ENCODE data around the gene KCND3.

Gene KCND3

DNA sequence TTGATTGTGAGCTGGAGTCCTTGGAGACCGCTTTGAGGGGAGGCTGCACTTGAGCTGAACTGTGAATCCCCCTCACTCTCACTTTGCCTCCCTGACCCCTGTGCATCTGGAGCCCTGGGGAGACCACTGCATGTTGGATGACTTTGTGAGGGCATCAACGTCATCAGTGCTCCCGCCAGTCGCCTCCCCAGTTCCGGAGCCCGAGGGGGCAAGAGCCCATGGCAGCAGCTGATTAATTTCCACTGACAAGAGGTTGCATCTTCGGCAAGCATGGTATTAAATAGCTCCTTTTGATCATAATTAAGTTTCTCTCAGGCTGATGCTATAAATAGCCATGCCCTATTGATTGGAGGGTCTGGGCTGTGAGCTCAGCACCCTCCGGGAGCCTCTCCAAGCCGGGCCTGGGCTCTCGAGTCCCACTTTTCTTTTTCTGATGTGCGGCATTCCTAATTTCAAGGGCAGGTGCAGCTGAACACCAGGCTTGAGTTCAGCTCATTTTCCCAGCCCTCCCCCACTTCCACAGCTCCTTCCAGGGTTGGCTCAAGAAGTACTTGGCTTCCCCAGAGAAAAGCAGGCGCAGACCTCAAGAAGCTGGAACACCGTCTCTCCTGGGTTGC, 33.2 kb downstream of the KCND3 start:
- DNase-seq: peak; percentile 96

DNA sequence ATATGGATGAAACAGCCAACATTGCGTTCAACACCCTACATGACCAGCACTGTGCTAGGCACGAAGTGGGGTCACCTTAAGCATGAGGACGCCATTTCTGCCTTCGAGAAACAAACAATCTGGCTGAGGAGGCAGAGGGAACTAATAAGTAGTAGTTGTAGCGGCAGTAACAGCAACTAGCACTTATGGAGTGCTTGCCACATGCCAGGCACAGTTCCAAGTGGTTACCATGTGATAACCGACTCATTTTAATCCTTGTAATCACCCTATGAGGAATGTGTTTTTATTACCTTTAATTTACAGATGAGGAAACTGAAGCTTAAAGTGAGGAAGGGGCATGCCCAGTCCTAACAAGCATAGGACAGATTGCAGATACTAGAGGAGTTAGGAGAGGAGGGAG, 33.7 kb downstream of the KCND3 start:
- DNase-seq: peak; percentile 84

GRCh38 chr1:111953797-111954196, 35.7 kb downstream of the KCND3 start:
- DNase-seq: no peak

GRCh38 chr1:111952125-111952657, 37.3 kb downstream of the KCND3 start:
- DNase-seq: no peak

DNA sequence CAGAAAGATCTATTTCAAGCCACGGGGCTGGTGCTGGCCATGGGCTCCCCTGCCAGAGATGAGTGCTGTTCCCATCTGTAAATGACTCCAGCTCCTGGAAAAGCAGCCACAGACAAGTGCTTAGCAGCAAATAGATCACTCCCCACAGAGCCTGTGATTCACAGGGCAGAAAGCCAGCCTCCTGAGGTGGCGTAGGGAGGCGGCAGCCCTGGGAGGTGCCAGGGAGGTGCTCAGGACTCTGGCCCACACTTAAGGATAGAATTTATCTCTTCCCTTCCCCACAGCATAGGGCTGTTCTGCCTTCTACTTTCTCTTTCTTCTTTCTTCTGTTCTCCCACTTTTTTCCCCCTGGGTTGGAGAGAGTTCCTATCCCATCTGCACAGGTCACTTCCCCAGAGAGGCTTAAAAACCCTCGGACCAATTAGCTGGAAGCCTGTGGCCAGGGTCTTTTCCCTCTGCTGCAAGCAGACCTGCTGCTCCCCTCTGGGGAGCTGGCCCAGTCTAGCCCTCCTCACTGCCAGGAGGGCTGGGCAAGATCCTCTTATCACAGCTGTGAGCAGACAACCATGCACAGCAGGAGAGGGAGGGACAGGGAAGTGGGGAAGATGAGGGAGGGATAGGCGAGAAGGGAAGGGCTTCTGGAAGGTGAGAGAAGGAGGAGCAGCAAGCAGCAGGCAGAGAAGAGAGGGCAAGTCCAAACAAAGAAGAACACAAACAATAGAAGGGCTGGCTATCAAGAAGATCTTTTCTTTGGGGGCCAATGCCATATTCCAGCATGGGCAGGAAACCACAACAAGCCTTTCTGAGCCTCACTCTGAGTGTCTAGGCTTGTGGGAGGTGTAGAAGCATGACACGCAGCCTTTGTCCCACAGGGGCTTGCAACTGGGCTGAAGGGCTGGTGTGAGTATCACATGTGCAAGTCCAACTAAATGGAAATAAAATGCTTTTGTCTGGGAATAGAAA, 41.0 kb downstream of the KCND3 start:
- DNase-seq: peak; percentile 94

DNA sequence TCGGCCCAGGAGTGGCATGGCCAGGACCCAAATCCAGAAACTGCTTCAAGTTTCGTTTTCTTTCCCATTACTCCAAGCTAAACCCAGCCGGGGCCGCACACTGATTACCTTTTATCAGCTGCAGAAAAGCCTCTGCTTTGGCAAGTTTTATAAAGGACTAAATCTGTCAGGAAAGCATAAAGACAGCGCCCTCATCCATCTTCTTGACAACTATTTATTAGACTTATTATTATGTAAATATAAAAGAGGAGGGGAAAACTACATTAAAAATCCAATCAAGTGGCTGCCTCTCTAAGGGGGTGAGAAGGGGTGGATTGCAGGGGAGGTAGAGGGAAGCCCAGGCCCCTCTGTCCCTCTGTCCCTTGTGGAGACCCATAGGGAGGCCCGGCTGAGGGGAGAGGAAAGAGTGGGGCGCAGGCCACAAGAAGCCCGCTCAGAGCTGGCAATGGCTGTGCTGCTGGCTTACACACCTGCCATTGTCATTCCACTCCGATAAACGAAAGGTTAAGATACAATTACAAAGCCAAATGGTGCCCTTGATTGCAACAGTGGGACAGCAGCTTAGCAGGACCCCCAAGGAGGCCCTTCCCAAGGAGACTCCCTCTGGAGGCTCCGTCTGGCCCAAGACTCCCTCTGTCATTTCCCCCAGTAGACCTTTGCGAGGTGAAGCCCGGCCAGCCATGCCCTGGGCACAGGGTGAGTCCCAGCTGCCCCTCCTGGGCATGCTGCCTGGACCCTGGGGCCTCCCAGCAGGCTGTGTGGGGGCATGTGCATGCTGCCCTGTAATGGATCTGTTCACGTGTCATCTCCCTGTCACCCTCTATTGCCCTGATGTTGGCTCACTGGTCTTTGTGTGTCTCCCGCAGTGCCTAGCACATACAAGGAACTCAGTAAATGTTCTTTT, 45.4 kb downstream of the KCND3 start:
- no peak for DNase-seq

GRCh38 chr1:111943066-111943465, 46.4 kb downstream of the KCND3 start:
- no peak for DNase-seq

GRCh38 chr1:111938536-111938935, 50.9 kb downstream of the KCND3 start:
- no peak for DNase-seq

DNA sequence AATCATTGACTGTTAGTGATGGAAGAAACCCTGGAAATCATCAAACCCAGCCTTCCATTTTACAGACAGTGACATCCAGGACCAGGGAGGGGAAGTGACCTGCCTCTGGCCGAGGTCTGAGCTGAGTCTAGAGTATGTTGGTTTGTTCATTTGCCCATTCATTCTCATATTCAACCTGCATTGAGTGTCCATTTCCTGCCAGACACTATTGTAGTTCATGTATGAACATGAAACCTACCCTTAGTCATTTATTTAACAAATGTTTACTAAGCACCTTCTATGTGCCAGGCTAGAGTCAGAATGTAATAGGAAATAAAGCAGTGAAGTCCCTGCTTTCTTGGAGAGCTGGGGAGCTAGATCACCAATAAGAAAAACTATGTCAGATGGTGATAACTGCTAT, 51.3 kb downstream of the KCND3 start:
- no peak for DNase-seq

GRCh38 chr1:111937147-111937725, 52.2 kb downstream of the KCND3 start:
- no peak for DNase-seq

DNA sequence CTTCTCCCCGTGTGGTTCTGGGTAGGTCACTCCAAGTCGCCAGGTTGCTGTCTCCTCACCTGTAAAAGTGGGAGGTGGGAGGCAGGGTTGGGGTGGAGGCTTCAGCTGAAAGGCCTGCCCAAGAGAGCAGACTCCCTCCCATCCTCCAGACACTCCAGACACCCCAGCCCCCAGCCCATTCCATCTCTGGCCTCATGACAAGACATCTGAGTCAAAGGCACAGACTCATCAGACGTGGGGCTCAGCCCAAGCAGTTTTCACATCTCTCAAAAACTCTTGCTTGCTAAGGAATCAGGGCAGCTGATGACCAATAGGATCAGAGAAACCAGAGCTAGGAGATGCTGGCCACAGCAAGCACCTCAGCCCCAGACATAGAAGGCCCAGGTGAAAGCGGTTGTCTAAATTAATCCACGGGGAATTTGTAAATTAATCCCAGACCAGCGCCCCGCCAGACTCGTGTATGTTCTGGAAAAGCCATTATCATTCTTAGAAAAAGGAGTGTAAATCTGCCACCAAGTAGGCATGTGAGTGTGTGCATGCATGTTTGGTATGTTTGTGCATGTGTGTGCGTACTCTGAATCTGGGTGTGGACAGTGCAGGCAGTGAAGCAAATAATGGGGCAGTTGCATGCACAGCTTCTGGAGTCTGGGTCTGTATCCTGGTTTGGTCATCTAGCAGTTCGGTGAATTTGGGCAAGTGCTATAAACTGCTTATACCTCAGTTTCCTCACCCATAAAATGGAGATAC, 55.2 kb downstream of the KCND3 start:
- DNase-seq: no peak

DNA sequence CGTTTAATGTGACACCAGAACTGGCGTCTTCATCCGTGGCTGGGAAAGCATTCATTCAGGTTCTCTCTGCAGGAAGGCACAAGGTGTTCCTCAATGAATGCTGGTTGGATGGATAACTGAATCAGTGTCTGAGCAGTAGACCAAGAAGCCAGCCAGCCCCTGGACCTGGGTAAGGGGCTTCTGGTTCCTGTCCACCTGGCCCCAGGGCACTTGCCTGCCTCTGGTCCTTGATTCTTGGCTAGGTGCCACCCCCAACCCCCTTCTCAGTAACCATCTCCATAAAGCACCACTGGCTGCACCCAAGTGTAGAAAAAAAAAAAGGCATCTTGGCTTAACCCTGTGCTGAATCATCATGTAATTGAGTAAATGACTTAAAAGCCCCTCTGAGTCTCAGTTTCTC, 59.1 kb downstream of the KCND3 start:
- peak; percentile 24 for DNase-seq

DNA sequence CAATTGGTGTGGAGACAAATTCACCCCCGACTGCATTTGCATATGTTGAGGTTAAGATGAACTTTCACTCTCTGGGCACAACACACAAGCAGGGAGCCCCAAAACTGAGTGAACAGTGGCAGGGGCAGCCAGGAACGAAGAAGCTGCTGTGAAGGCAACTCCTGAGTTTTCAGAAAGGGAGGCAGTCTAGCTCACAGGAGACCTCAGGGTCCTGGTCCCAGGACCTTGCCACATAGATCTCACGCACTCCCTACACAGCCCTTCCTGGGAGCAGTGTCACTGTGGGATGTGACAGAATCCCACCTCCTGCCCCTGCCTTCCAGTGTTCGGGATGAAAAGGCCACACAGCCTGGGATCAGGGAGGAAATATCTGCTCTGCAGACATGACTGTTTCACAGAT, 60.9 kb downstream of the KCND3 start:
- DNase-seq: no peak

GRCh38 chr1:111927652-111928051, 61.8 kb downstream of the KCND3 start:
- DNase-seq: no peak

GRCh38 chr1:111924786-111925185, 64.7 kb downstream of the KCND3 start:
- DNase-seq: no peak

DNA sequence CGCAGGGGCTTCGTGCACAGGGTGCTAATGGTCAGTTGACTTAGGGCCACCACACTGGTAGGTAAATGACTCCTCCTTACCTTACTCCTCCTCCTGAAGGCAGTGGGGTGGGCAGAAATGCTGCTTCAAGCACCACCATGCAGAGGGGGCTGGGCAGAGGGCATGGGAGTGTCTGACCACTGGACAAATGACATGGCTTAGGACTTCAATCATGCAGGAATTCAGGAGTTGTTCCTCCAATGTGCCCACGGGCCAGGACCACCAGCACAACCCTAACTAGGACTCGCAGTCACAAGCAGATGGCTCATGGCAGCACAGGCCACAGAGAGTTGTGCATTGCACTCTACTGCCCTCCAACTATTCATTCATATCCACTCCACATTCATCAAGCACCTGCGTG, 65.7 kb downstream of the KCND3 start:
- no peak for DNase-seq

GRCh38 chr1:111921948-111922347, 67.5 kb downstream of the KCND3 start:
- DNase-seq: no peak

GRCh38 chr1:111920221-111921024, 69.0 kb downstream of the KCND3 start:
- DNase-seq: peak; percentile 32

DNA sequence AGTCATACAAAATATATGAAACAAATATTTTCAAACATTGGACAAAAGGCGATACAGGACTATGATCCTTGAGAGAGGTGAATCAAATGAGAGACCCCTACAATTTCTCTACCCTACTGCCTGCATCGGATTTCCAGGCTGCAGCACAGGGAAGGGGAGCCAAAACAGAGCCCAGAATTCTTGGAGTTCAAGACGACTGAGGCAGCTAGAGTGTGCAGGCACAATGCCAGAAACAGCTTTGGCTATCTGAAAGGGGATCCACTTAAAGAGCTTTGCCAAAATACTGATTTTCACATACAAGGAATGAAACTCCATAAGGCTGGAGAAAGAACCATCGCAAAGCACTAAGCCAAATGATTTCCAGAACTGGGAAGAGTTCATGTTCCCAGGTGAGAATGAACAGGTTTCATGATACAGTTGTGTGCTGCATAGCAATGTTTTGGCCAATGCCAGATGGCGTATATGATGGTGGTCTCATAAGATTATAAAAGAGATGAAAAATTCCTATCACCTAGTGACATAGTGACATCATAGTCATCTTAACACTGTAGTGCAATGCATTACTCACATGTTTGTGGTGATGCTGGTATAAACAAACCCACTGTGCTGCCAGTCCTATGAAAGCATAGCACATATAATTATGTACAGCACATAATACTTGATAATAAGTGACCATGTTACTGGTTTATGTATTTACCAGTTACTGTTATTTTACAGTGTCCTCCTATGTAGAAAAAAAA, 77.5 kb downstream of the KCND3 start:
- peak; percentile 39 for DNase-seq

DNA sequence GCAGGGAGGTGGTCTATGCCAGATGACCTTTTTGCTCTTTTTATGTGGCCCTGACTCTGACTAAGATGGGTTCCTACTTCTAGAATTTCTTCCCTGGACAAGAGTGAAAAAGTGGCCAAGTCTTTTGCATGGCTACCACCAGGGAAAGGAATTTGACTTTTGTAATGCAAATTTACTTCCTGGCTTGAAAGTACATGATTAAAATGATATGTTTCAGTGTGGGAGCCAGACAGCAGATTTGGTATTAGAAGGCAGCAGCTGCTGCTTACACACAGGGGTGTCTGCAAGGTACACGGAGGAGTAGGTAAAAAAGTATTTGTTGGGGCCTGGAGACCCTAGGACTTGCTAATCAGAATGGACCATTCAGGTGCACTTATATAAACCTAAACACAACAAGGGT, 78.4 kb downstream of the KCND3 start:
- DNase-seq: no peak
